NCI-H1417 treated with DMSO at 0.1 percent for 48 hours (cell line): ENCODE measurements around the gene NR2E1.

ENCODE experiments used
- DNase-seq: peaks from one replicate; lab custom pipeline; 2025; lab: John Stamatoyannopoulos, UW

Gene NR2E1

DNA sequence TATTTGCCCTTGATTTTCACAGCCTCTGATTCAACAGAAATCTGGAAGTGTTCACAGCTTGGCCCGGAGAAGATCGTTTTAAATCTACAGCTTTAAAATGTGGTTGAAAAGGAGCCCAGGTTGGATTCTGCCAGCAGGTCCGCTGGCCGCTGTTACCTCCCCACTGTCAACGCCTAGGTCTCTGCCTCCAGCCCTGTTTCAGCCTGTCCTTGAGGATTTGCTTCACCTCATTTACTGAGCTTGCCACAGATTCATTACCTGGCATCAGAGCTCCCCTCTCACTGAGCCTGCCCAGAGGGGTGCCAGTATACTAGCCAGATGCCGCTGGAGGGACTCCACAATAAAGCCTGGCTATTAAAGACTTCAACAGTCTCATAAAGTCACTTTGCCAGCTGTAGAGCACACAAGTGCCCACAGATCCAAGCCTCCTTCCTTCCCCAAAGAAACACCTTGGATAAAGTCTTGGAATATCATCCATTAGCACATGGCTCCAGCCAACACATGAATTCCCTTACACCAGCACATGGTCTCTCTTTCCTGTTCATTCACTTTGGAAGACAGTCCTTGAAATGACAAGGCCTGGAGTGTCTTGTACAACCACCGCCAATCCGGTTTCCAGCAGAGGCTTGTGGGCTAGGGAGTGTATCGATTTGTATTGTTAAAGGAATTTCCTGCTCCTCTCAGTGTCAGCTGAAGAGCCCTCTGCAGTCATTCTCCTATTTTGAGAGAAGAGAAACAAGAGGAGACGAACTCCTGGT is 9.5 kb upstream of the NR2E1 start:
- DNase-seq, result no peak

DNA sequence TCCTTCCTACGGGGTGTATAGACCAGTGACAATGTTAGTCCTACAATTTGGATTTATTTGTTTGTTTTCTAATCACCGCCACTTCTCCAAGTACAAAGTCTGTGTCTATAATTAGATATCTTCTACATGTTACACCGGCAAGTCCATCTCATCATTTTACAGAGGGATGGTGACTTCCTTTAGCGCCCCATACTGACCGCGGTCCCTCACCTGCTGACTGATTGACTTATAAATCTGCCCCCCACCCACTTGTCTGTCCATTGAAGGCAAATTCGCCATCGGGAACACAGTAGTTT is 8.9 kb upstream of the NR2E1 start:
- no peak for DNase-seq

DNA sequence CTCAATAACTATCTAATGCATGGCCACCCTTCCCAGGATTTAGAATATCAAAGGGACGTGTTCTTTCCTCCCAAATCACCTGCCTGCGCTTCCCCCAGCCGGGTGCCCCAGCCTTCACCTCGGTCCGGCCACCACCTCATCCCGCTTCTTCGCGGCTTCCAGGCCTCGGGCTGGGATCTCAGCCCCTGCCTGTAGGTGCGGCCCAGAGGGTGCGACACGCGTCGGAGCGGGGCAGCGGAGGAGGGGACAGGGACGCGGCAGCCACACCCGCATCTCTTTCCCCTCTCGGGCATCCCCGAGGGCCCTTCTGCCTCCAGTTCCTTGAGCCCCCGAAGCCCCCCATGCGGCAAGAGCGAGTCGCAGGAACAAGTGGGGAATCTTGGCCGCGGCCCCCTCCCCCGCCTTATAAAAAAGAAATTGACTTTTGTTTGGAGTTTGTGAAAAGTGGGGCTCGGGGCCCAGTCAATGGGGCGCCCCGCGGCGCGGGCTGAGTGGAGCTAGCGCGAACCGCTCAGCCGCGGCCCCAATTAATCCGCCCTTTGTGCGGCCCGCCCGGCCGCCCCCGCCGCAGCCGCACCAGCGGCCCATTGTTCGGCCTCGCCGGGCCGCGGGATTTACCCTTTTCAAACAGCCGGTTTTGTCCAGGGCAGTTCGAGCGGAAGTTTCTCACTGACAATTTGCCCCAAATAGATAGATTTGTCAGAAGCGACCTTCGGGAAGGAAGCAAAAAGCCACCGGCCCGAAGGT is 8.4 kb upstream of the NR2E1 start:
- no peak for DNase-seq

DNA sequence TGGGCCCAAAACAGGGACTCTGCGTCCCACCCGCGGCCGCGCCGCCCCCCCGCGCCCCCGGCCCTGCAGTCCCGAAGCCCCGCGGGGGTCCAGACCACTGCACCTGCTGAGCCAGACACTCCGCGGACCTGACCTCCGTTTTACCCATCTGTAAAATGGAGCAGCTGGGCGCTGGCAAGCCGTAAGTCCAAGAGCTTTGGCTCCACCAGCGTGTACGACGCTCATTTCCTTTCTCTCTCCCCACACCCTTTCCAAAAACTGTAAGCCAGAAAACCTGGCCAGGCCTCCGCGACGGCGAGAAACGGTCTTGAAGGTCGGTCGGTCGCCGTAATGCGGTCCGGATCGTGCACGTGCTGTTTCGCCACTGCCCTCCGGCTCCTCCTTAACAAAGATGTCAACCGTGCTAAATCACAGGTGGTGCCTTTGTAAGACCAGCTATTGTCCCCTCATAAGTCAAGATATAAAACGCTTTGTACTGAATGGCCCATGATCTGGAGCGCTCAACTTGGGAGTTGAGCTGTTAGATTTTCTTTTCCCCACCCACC is 7.8 kb upstream of the NR2E1 start:
- DNase-seq, result no peak

DNA sequence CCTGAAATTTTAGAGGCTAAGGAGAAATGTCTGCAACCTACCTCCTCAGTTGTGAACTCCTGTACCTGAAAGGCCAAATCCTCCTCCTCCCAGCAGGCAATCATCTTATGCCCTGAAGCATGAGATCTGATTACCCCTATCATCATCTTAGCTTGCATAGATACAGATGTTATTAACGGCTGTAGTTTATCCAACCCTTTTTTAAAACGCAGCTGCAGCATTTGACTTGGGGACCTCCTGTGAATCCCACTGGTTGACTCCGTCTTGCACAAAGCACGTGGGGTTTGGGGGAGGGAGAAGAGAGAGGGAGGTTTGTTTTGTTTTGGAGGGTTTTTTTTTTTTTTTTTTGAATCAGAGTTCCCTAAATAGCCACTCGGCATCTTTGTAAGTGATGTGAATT is 5.8 kb upstream of the NR2E1 start:
- DNase-seq, result no peak

DNA sequence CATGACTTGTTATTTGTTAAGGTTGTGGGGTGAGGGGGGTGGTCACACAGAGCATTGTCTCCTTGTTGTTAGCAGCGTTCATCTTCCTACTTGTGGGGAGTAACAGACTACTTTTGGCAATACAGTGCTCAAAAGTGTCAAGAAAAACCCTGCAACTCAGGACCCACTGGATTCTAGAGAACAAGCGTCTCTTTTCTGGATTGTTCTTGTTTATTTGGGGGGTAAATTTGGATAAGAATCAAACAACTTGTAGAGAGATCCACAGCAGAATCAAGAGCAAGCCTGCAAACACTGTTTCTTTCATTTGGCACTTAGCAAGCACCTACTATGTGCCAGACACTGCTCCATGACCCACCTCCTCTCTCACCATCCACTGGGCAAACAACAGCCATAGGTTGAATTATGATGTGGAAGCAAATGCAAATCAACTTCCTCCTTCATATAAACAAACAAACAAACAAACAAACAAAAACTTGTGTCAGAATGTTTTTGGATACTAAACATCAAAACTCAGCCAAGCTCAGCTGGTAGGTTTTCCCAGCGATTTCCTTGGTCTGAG is 4.0 kb upstream of the NR2E1 start:
- no peak for DNase-seq

DNA sequence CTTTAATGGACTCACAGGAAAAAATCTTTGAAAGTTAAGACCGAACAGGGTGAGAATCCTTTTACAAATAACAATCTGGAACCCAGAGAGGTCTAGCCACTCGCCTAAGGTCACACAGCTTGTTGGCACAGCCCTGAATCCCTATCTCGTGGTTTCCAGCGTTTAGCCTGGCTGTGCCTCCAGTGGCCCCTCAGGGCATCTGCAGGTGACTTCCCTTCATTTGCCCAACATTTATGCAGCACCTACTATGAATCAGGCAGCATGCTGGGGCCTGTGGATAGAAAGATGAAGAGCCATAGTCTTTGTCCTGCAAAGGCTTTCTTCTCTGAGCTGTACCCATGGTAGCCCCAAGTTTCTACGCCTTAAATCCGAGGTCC is 2.6 kb upstream of the NR2E1 start:
- no peak for DNase-seq

DNA sequence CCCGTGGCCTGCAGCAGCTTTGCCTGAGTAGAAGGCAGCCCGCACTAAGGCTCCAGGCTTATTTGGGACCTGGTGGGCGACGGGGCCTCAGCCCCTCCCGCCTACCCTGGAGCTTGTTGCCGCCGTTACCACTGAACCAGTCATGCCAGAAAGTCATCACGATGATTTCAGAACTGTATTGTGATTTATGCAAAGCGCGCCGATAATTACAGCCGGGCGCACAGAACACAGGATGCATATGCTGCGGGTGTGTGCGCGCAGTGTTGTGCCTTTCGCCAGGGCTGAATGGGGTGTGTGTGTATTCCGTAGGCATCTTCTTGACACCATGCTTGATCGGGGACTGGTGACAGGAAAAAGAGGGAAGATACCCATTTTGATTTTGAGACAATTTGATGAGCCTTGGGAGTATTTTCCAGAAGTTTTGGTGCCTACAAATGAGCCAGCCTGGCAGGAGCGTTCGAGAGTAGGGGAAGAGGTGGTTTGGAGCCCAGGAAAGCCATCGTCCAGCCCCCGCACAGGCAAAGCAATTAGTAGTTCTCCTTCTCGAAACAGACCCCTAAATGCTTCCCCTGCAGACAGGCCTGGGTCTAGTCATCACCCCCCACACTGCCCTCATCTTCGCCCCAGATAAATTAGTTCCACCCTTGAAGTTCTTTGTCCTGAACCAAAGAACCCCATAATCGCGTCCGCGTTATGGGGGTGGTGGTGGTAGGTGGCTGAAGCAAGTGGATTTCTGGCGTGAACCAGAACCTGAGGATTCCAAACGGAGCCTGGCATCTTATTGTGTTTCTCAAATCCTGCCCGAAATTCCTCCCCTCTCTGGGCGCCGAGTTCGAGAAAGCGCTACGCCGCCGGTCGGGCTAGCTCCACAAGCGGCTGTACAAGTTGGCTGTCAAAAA is 1.9 kb upstream of the NR2E1 start:
- DNase-seq, result no peak

DNA sequence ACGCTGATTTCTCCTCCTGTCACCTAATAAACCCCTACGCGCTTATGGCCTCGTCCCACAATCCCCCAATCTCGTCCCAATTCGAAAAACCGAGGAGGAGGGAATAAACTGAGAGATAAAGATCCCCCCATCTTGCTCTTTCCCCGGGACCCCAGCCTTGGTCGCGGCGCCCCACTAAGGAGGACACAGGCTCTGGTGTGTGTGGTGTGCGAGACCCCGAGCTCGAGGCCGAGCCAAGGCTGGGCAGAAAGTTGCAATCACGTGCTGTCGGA is 1.3 kb upstream of the NR2E1 start:
- no peak for DNase-seq

DNA sequence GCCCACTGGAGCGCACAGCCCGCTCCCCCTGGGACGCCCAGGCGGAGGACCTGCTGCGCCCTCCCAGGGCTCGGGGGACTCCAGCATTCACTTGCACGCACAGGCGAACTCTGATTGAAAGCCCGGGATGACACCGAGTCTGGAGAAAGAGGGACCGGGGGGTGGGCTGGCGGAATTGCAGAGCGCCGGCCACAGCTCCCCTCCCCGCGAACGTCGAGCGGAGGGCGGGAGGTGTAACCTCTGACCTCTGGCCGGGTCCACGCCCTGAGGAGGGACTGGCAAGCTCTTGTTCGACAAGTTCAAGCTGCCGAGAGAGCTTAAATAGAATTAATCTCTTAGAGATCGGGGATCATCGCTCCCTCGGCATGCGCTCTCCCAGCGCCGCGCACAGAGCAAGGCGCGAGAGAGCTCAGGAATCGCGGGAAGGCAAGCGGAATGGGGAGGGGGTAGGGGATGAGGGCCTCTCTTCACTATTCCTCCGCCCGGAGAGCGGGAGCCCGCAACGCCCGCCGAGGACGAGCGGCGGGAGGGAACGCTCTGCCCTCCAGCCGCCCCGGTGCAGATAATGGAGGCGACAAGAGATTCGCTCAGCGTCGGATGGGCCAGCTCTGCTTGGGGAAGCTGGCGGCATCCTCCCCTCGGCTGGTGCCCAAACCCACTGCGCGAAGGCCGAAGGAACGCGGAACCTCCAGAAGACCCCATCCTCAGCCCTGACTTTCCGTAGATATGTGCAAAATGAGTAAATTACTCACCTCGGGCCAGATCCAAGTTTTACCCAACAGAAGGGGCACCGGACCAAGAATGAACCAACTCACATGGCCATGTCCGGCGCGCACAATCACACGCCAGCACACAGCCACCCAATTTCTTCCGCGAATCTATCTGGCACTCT is 761 bp upstream of the NR2E1 start:
- DNase-seq, result no peak

DNA sequence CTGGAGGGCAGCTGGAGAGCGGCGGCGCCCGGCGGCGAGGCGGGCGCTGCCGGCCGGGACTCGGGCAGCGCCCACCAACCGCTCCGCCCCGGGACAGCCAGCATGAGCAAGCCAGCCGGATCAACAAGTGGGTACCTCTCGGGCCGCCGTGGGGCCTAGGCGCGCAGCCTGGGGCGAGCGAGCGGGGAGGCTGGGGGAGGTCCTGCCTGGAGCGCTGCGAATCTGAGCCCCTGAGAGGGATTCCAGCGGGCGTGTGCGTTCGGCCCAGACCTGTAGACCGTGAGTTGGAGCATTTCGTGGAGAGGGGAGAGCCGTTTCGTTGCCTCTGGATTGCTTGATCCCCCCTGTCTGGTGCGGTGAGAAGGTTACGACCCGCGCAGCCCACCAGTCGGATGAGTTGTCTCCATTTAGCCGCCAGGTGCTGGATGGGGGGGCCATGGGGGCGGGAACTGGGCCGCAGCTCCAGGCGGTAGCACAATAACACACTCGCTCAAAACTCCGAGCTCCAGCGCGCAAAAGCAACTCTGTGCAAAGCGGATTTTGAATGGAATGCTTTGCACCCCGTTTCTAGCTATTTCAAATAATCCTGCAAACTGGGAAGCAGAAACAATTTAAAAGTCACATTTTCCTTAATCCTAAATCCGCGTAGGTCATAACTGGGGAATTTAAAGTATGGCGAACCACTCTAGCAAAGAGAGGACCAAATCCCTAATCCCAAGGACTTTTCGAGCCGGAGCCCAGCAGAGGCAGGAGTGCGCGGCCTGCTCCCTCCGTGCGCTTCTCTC is 1.0 kb downstream of the NR2E1 start:
- DNase-seq, result no peak

DNA sequence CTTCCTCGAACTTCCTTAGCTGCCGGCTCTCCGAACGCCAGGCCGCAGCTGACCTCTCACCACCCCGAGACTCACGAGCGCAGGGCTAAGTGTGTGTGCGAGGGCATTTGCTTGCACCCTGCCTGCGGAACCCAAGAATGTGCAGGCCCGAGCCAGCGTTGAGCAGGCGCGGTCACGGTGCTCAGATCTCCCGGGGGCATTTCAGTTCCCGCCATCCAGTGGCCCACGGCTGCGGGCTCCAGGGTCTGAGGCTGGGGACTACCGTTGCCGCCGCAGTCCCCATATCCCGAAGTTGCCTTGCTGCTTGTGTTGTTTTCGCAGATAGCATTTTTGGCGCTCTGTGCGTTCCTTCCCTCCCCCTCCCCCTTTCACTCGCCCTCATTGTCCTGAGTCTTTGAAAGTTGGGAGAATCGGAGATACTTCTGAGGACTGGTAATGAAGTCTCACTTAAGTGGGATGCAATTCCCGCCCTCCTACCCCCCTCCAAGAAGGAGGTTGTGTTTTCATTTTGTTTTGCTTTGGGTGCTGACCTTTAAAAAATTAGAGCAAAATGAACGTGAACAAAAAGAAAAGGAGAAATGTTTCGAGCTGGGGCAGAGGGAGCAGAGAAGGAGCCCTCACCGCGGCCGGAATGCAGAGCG is 1.7 kb downstream of the NR2E1 start:
- DNase-seq, result no peak

DNA sequence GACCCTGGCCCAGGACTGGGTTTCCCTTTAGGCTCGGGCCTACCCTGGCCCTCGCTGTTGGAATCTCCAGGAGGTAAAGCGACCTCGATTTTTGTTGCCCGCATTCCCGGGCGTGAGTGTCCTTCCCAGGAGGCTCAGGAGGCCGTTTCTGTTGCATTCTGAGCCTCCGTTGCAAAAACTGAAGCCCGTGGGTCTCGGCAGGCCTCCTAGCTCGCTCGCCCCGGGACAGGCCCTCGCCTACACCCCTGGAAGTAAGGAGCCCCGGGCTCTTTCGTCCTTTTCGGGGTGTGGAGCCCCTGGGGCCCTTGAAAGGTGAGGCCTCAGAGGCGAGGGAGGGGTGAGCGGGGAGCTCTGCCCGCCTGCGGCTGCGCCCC is 2.3 kb downstream of the NR2E1 start:
- DNase-seq, result no peak

DNA sequence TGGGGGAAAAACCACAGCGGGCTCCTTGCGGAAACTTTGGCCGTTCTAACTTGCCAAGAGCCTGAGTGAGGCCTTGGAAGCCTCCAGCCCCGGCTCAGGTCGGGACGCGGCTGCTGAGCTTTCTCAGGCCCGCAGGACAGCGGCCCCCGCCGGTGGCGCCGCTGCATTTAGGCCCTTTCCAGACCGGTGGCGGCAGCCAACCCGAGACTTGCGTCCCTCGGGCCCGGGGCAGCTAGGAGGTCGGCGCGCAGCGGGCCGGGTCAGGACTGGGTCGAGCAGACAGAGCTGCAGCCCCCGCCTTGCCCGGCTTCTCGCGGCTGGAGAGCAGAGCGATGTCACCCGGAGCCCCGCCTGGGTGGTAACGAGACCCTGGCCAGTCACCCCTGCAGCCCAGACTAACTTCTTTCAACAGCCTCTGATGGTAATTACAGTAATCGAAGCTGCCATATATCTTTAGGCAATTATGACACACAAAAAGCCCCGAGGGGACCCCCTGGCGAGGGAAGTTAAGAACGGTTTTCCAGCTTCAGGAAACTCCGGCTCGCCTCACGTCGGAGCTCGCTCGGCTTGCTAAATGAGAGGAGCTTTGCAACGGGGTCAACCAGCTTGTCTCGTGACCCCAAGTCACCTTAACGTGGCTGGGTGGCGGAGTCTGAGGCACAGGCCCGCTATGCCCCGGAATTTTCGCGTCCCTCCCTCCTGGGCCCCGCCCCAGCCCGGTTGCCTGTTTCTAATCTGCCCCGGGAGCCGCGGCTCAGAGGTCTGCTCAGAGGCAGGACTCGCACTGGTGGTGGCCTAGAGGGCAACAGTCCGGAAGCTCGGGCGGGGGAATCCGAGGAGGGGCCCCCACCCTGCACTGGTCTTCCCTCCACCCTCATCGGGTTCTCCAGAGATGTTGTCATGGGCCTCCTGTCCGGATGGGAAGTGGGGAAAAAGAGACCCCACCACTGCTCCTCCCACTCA is 3.0 kb downstream of the NR2E1 start:
- DNase-seq, result peak; percentile 42

DNA sequence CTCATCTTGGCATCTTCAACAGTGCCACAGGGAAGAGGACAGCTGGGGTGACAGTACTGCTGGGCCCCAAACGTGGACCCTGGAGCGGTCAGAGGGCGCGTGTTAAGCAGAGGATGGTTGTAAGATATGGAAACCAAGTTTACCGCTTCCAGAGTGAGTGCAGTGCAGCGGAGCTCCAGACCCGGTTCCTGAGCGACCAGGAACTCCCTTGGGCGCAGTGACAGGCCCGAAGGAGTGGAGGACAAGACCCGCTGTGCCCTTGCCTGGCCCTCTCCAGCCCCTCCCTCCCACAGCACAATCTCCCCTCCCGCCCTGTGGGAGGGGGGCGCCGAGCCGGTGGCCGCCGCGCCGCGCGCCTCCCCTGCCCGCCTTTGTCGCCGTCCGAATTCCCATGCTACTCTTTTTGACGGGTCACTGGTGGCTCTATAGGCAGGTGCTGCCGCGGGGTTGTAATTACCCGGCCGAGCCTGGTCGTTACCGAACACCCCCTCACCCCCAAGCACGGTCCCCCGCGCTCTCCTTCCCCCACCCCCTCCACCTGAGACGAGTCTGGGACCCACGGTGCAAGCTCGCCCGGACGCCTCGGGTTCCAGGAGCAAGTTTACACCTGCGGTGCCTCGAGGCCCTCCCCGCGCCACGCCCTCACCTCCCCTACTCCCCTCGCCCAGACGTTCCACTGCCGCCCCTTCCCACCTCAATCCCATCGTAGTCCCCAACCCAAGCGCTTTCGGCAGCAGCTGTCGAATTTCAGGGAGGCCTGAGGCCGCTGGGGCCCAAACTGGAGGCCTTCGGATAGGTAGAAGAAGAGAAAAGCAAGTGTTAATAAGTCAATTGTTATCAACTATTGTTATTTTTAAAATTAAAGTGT is 3.9 kb downstream of the NR2E1 start:
- DNase-seq, result no peak

DNA sequence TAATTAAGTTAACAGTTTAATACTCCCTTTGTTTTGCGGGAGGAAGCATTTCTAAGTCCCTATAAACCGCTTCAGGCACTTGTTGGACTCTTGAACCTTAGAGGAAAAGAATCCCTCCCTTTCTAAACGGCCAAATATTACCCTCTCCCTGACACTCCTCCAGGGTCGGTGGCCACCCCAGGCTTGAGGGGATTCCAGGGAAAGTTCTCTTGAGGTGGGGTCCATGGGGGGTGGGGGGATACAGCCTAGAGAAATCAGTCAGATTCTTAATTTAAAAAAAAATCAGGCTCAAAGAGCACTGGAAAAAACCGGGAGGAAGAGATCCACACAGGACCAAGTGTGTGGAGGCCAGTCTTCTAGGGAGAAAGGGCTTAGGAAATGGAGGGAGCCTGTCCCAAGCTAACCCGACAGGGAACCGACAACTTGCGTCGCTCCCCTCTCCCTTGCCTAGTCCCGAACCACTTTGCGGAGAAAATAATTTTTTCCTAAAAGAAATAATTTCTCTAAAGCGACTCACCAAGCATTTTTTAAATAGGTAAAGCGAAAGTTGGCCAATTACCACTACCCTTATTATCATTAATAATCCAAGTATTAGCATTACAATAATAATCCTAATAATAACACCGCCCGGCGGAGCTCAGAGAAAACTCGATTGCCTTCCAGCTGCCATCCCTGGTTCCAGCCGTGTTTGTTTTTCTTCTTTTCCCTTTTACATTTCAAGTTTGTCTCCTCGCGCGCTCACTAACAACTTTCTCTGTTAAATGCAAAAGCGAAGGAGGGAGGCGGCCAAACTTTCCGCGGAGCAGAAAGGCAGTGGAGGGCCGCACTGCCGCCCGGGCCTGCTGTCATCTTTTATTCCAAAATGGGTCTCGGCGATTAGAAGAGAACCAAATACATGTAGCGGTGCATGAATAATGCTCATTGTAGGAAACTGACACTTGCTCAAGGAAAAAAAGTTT is 4.8 kb downstream of the NR2E1 start:
- no peak for DNase-seq
